ENCODE results near the gene NGRN. TPM values are rescaled to one million over a fixed set of nuclear protein-coding genes. Genes with fewer than 3 reads are reported as not detected.

Gene NGRN
- total RNA-seq, 1 experiment from 2014 or later = 135 TPM

- Histone ChIP-seq H3K9me3 (ENCODE audit: low read depth, low read length, poor library complexity, severe bottlenecking) (no peaks in the 10 kb centered on the region), H3K4me1 (ENCODE audit: insufficient read depth, low read length, poor library complexity, severe bottlenecking) (no peaks in the 10 kb centered on the region), H3K36me3 (ENCODE audit: insufficient read depth, low read length, poor library complexity, severe bottlenecking) (no peaks in the 10 kb centered on the region), H3K27ac (ENCODE audit: low read depth, low read length, poor library complexity, severe bottlenecking) (no peak overlapping the region), H3K4me3 (ENCODE audit: low read depth, low read length, poor library complexity, severe bottlenecking) (no peak overlapping the region), H3K27me3 (replicated peaks; ENCODE audit: insufficient read depth, low read depth, low read length, poor library complexity) (no peaks in the 10 kb centered on the region)
- POLR2A ChIA-PET (ENCODE audit: low non-redundant PET) = interaction anchor here (0.7 kb wide), 1 partner anchor 283 kb away, joined by 3 read pairs; no protein-coding TSS in a partner anchor
- CTCF ChIA-PET = no interaction called here
- DNase-seq (ENCODE audit: low spot score) = peak; percentile 62
- TF ChIP-seq CTCF (conservative IDR thresholded peaks at IDR 0.05; ENCODE audit: low read depth, low read length) (peak; percentile 68), EZH2 (IDR thresholded peaks at IDR 0.05; ENCODE audit: borderline replicate concordance, low read depth, low read length, poor library complexity, severe bottlenecking) (no peak)
- no TSS peak for BruUV-seq (replicated peaks)
- intact Hi-C loops (cut with micrococcal nuclease; ENCODE audit: unreplicated experiment) = loop anchor here (2.0 to 5.0 kb wide), 2 partner anchors 132 to 144 kb away; no protein-coding TSS in a partner anchor
These were observed 21.2 kb downstream of the NGRN start for GRCh38 chr15:90286678-90287077.

- Histone ChIP-seq H3K4me1 (ENCODE audit: insufficient read depth, low read length, poor library complexity, severe bottlenecking) (no peaks in the 10 kb centered on the region), H3K27me3 (replicated peaks; ENCODE audit: insufficient read depth, low read depth, low read length, poor library complexity) (no peaks in the 10 kb centered on the region), H3K36me3 (ENCODE audit: insufficient read depth, low read length, poor library complexity, severe bottlenecking) (no peaks in the 10 kb centered on the region), H3K4me3 (ENCODE audit: low read depth, low read length, poor library complexity, severe bottlenecking) (no peak overlapping the region), H3K27ac (ENCODE audit: low read depth, low read length, poor library complexity, severe bottlenecking) (no peak overlapping the region), H3K9me3 (ENCODE audit: low read depth, low read length, poor library complexity, severe bottlenecking) (no peaks in the 10 kb centered on the region)
- TF ChIP-seq CTCF (conservative IDR thresholded peaks at IDR 0.05; ENCODE audit: low read depth, low read length) (no peak), EZH2 (IDR thresholded peaks at IDR 0.05; ENCODE audit: borderline replicate concordance, low read depth, low read length, poor library complexity, severe bottlenecking) (no peak)
- CTCF ChIA-PET = no interaction called here
- DNase-seq (ENCODE audit: low spot score) = no peak
- intact Hi-C loops (cut with micrococcal nuclease; ENCODE audit: unreplicated experiment) = loop anchor here (2.0 to 5.0 kb wide), 2 partner anchors 132 to 145 kb away; no protein-coding TSS in a partner anchor
- BruUV-seq (replicated peaks) = no TSS peak
- POLR2A ChIA-PET (ENCODE audit: low non-redundant PET) = no interaction called here
These were observed 21.6 kb downstream of the NGRN start for GRCh38 chr15:90287101-90287500.

- no peak overlapping the region for H3K4me3 ChIP-seq (ENCODE audit: low read depth, low read length, poor library complexity, severe bottlenecking)
- no peak for DNase-seq (ENCODE audit: low spot score)
- H3K9me3 ChIP-seq (ENCODE audit: low read depth, low read length, poor library complexity, severe bottlenecking) = no peaks in the 10 kb centered on the region
- no peak for TF ChIP-seq CTCF (conservative IDR thresholded peaks at IDR 0.05; ENCODE audit: low read depth, low read length)
- TF ChIP-seq EZH2 (IDR thresholded peaks at IDR 0.05; ENCODE audit: borderline replicate concordance, low read depth, low read length, poor library complexity, severe bottlenecking) = no peak
- no peaks in the 10 kb centered on the region for H3K4me1 ChIP-seq (ENCODE audit: insufficient read depth, low read length, poor library complexity, severe bottlenecking)
- no TSS peak for BruUV-seq (replicated peaks)
- H3K27ac ChIP-seq (ENCODE audit: low read depth, low read length, poor library complexity, severe bottlenecking) = no peak overlapping the region
- H3K27me3 ChIP-seq (replicated peaks; ENCODE audit: insufficient read depth, low read depth, low read length, poor library complexity) = no peaks in the 10 kb centered on the region
- H3K36me3 ChIP-seq (ENCODE audit: insufficient read depth, low read length, poor library complexity, severe bottlenecking) = no peaks in the 10 kb centered on the region
- intact Hi-C loops (cut with micrococcal nuclease; ENCODE audit: unreplicated experiment) = loop anchor here (2.0 to 5.0 kb wide), 2 partner anchors 133 to 146 kb away; no protein-coding TSS in a partner anchor
- ChIA-PET POLR2A (ENCODE audit: low non-redundant PET) (no interaction called here), CTCF (no interaction called here)
These were observed 22.5 kb downstream of the NGRN start for GRCh38 chr15:90287946-90288345.

Data from A673 (cell line).